ENCODE measurements around the gene PEG3. TPM values are rescaled to one million over a fixed set of nuclear protein-coding genes. Genes with fewer than 3 reads are reported as not detected.

PEG3 gene
- total and polyA plus RNA-seq, 2 experiments from 2014 or later = not detected

DNA sequence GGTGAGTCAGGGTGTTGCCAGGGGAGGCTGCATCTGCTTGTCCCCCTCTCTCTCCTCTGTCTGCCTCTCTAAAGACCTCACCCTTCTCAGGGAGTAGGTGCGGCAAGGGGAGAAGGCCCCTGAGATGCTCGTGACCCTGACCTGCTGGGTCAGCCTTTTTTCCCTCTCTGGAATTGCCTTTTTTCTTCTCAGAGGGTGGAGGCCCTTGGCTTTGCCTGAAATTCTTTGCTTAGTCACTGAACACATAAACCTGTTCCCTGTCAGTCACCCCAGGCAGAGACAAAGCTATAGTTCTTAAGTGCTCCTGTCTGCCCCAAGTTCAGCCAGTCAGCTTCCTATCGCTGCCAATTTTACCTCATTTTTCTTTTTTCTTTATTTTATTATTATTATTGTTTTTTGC lies 35.2 kb upstream of the PEG3 start (continued):
- TF ChIP-seq, protein P1, sequence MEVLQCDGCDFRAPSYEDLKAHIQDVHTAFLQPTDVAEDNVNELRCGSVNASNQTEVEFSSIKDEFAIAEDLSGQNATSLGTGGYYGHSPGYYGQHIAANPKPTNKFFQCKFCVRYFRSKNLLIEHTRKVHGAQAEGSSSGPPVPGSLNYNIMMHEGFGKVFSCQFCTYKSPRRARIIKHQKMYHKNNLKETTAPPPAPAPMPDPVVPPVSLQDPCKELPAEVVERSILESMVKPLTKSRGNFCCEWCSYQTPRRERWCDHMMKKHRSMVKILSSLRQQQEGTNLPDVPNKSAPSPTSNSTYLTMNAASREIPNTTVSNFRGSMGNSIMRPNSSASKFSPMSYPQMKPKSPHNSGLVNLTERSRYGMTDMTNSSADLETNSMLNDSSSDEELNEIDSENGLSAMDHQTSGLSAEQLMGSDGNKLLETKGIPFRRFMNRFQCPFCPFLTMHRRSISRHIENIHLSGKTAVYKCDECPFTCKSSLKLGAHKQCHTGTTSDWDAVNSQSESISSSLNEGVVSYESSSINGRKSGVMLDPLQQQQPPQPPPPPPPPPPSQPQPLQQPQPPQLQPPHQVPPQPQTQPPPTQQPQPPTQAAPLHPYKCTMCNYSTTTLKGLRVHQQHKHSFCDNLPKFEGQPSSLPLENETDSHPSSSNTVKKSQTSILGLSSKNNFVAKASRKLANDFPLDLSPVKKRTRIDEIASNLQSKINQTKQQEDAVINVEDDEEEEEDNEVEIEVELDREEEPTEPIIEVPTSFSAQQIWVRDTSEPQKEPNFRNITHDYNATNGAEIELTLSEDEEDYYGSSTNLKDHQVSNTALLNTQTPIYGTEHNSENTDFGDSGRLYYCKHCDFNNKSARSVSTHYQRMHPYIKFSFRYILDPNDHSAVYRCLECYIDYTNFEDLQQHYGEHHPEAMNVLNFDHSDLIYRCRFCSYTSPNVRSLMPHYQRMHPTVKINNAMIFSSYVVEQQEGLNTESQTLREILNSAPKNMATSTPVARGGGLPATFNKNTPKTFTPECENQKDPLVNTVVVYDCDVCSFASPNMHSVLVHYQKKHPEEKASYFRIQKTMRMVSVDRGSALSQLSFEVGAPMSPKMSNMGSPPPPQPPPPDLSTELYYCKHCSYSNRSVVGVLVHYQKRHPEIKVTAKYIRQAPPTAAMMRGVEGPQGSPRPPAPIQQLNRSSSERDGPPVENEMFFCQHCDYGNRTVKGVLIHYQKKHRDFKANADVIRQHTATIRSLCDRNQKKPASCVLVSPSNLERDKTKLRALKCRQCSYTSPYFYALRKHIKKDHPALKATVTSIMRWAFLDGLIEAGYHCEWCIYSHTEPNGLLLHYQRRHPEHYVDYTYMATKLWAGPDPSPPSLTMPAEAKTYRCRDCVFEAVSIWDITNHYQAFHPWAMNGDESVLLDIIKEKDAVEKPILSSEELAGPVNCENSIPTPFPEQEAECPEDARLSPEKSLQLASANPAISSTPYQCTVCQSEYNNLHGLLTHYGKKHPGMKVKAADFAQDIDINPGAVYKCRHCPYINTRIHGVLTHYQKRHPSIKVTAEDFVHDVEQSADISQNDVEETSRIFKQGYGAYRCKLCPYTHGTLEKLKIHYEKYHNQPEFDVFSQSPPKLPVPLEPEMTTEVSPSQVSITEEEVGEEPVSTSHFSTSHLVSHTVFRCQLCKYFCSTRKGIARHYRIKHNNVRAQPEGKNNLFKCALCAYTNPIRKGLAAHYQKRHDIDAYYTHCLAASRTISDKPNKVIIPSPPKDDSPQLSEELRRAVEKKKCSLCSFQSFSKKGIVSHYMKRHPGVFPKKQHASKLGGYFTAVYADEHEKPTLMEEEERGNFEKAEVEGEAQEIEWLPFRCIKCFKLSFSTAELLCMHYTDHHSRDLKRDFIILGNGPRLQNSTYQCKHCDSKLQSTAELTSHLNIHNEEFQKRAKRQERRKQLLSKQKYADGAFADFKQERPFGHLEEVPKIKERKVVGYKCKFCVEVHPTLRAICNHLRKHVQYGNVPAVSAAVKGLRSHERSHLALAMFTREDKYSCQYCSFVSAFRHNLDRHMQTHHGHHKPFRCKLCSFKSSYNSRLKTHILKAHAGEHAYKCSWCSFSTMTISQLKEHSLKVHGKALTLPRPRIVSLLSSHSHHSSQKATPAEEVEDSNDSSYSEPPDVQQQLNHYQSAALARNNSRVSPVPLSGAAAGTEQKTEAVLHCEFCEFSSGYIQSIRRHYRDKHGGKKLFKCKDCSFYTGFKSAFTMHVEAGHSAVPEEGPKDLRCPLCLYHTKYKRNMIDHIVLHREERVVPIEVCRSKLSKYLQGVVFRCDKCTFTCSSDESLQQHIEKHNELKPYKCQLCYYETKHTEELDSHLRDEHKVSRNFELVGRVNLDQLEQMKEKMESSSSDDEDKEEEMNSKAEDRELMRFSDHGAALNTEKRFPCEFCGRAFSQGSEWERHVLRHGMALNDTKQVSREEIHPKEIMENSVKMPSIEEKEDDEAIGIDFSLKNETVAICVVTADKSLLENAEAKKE (CRISPR knock-in tag; IDR thresholded peaks at IDR 0.05) = no peak
- TF ChIP-seq ZNF114 (CRISPR knock-in tag; IDR thresholded peaks at IDR 0.05) = no peak
- no peak for TF ChIP-seq POLR2AphosphoS5 (IDR thresholded peaks at IDR 0.05; ENCODE audit: low read depth)

DNA sequence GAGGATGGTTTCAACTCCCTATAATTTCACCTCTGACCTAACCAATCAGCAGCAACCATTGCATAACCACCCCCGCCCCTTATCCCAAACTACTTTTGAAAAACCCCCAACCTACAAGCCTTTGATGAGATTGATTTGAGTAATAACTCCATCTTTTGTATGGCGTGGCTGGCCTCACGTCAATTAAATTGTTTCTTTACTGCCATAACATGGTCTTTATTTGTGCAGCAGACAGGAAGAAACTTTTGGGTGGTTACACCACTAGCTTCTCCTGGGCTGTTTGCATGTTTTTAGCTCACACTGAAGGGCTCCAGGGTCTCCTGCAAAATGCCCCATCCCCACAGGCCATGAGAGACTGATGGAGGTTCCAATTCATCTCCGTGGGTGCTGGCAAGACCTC lies 34.0 kb upstream of the PEG3 start:
- no peak overlapping the region for H3K27ac ChIP-seq (ENCODE audit: low read depth)
- no peaks in the 10 kb centered on the region for H3K9me2 ChIP-seq (ENCODE audit: insufficient read depth)
- no peaks in the 10 kb centered on the region for H3K79me2 ChIP-seq (replicated peaks; ENCODE audit: insufficient read depth)
- no peaks in the 10 kb centered on the region for H3K27me3 ChIP-seq (ENCODE audit: insufficient read depth)
- no peak overlapping the region for H2AFZ ChIP-seq
- H3K4me3 ChIP-seq = no peak overlapping the region
- 0 out of 2 replicates have a peak, but pooled peaks cover under 1% of the 10 kb centered on the region for H3K36me3 ChIP-seq (ENCODE audit: insufficient read depth)
- H4K20me1 ChIP-seq (replicated peaks; ENCODE audit: insufficient read depth) = no peaks in the 10 kb centered on the region
- H3K4me2 ChIP-seq = no peak overlapping the region
- Mint-ChIP-seq H3K36me3 (ENCODE audit: low read depth) (peaks cover 51% of the 10 kb centered on the region), H3K27me3 (ENCODE audit: insufficient read depth, low read depth, poor library complexity) (peaks cover 14% of the 10 kb centered on the region), H3K27ac (no peak overlapping the region), H3K4me3 (no peak overlapping the region; the same call in 2 of the 3 replicates), H3K9me3 (peaks cover 95% of the 10 kb centered on the region), H3K4me1 (no peaks in the 10 kb centered on the region)
- ATAC-seq (no peak), DNase-seq (ENCODE audit: low spot score) (no peak)
- no peaks in the 10 kb centered on the region for H3F3A ChIP-seq (replicated peaks; ENCODE audit: low read depth)
- no peaks in the 10 kb centered on the region for H3K4me1 ChIP-seq (ENCODE audit: insufficient read depth)
- TF ChIP-seq STAT1 (IDR thresholded peaks at IDR 0.05; ENCODE audit: unreplicated experiment) (no peak), ZNF114 (CRISPR knock-in tag; IDR thresholded peaks at IDR 0.05) (no peak), POLR2AphosphoS5 (IDR thresholded peaks at IDR 0.05; ENCODE audit: low read depth) (no peak)
- TF ChIP-seq, protein P2, sequence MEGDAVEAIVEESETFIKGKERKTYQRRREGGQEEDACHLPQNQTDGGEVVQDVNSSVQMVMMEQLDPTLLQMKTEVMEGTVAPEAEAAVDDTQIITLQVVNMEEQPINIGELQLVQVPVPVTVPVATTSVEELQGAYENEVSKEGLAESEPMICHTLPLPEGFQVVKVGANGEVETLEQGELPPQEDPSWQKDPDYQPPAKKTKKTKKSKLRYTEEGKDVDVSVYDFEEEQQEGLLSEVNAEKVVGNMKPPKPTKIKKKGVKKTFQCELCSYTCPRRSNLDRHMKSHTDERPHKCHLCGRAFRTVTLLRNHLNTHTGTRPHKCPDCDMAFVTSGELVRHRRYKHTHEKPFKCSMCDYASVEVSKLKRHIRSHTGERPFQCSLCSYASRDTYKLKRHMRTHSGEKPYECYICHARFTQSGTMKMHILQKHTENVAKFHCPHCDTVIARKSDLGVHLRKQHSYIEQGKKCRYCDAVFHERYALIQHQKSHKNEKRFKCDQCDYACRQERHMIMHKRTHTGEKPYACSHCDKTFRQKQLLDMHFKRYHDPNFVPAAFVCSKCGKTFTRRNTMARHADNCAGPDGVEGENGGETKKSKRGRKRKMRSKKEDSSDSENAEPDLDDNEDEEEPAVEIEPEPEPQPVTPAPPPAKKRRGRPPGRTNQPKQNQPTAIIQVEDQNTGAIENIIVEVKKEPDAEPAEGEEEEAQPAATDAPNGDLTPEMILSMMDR (conservative IDR thresholded peaks at IDR 0.05; ENCODE audit: low read depth in 2 of 2) = no peak
- TF ChIP-seq, protein P3, sequence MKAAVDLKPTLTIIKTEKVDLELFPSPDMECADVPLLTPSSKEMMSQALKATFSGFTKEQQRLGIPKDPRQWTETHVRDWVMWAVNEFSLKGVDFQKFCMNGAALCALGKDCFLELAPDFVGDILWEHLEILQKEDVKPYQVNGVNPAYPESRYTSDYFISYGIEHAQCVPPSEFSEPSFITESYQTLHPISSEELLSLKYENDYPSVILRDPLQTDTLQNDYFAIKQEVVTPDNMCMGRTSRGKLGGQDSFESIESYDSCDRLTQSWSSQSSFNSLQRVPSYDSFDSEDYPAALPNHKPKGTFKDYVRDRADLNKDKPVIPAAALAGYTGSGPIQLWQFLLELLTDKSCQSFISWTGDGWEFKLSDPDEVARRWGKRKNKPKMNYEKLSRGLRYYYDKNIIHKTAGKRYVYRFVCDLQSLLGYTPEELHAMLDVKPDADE (IDR thresholded peaks at IDR 0.05) = no peak
- TF ChIP-seq, protein P1 (CRISPR knock-in tag; IDR thresholded peaks at IDR 0.05) = no peak
